Neural crest cell (in vitro differentiated cells): ENCODE measurements around the gene KLK3. TPM values are rescaled to one million over a fixed set of nuclear protein-coding genes. Genes with fewer than 3 reads are reported as not detected.

Experiments
- DNase-seq: peaks from one replicate; pipeline ENCODE4 v3.0.0; 2021; ENCODE audit warnings: low read depth, mixed read lengths, low spot score
- H3K27ac Mint-ChIP-seq: one replicate; pipeline ENCODE4 v1.8.0; 2021; ENCODE audit warnings: mild to moderate bottlenecking, mixed read lengths; ENCODE audit not compliant: unreplicated experiment
- H3K27me3 Mint-ChIP-seq: 2 replicates; pipeline ENCODE4 v1.8.0; 2021; ENCODE audit warnings: low read depth, mild to moderate bottlenecking, mixed read lengths
- H3K36me3 Mint-ChIP-seq: 2 replicates; pipeline ENCODE4 v1.8.0; 2021; ENCODE audit warnings: low read depth, mild to moderate bottlenecking, mixed read lengths
- H3K4me1 Mint-ChIP-seq: 2 replicates; pipeline ENCODE4 v1.8.0; 2021; ENCODE audit warnings: mixed read lengths
- H3K4me3 Mint-ChIP-seq: one replicate; pipeline ENCODE4 v1.8.0; 2021; ENCODE audit warnings: mild to moderate bottlenecking, mixed read lengths
- H3K9me3 Mint-ChIP-seq: 2 replicates; pipeline ENCODE4 v1.8.0; 2021; ENCODE audit warnings: mixed read lengths
- CTCF ChIP-seq: fragments of 200-600 bp; sonication (generic); conservative IDR thresholded peaks from 2 replicates; pipeline ENCODE4 v1.5.0; 2021; ENCODE audit warnings: antibody characterized with exemption, mild to moderate bottlenecking
- total RNA-seq: library from RNA; stranded (reverse); gene quantifications from 2 replicates; pipeline ENCODE4 v1.2.1, GENCODE V29; 2021

The KLK3 gene
- total RNA-seq, 1 donor from 2014 or later, result not detected

DNA sequence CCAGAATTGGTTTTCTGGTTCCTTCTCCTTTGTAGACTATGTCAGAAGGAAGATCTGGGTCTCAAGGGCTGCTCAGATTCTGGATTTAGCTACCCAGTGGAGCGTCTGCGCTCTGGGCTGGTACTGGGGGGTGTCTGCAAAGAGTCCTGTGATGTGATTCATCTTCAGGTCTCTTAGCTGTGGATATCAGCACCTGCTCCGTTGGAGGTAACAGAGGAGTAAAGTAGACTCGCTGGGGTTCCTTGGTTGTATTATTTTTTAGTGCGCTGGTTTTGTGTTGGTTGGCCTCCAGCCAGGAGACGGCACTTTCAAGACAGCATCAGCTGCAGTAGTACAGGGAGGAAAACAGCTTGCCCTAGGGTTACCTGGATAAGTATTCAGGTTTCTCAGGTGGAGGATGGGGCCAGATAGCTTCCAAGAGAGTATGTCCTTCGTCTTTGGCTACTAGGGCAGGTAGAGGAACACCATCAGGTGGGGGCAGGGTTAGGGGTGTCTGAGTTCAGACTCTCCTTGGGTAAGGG, 11.0 kb upstream of the KLK3 start:
- H3K4me3 Mint-ChIP-seq, result no peak overlapping the region
- H3K27ac Mint-ChIP-seq, result peak overlapping the region; percentile 46
- H3K4me1 Mint-ChIP-seq, result no peaks in the 10 kb centered on the region
- TF ChIP-seq CTCF, result no peak
- DNase-seq, result no peak
- H3K27me3 Mint-ChIP-seq, result peaks cover 84% of the 10 kb centered on the region
- H3K9me3 Mint-ChIP-seq, result no peaks in the 10 kb centered on the region
- no peaks in the 10 kb centered on the region for H3K36me3 Mint-ChIP-seq

DNA sequence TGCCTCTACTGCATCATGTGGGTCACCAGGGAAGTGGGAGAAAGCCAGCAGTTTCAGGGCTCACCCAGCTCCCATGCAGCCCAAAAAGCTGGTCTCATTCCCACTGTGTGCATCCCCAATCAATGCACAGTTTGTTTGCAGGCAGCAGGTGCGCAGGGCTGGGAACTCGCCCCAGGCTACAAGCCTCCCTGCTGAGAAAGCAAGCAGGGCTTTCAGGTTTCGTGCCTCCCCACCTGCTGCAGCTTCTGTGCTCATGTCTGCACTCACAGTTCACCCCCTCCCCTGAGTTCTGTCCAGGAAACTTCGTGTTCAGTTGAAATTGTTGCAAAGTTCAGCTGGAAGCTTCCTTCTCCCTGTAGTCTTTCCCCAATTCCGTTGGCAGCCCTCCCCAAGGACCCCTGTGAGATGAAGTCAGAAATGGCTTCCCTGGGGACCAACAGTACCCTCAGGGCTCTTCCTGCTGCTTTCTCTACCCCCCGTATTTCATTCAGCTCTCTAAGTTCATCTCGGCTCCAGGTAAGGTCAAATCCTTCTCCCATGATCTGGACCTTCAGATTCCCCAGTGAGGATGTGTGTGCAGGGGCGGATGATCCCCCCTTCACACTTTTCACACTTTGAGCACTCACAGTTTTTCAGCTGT, 10.3 kb upstream of the KLK3 start:
- no peak for DNase-seq
- H3K4me1 Mint-ChIP-seq, result no peaks in the 10 kb centered on the region
- H3K36me3 Mint-ChIP-seq, result no peaks in the 10 kb centered on the region
- no peak overlapping the region for H3K4me3 Mint-ChIP-seq
- H3K27ac Mint-ChIP-seq, result no peak overlapping the region
- no peak for TF ChIP-seq CTCF
- H3K27me3 Mint-ChIP-seq, result peaks cover 85% of the 10 kb centered on the region
- no peaks in the 10 kb centered on the region for H3K9me3 Mint-ChIP-seq

- Mint-ChIP-seq H3K4me3 (no peak overlapping the region), H3K27ac (no peak overlapping the region), H3K4me1 (no peaks in the 10 kb centered on the region), H3K36me3 (no peaks in the 10 kb centered on the region), H3K27me3 (peaks cover 72% of the 10 kb centered on the region), H3K9me3 (no peaks in the 10 kb centered on the region)
- no peak for TF ChIP-seq CTCF
- no peak for DNase-seq
Observed at GRCh38 chr19:50850738-50851137, 4.0 kb upstream of the KLK3 start.

DNA sequence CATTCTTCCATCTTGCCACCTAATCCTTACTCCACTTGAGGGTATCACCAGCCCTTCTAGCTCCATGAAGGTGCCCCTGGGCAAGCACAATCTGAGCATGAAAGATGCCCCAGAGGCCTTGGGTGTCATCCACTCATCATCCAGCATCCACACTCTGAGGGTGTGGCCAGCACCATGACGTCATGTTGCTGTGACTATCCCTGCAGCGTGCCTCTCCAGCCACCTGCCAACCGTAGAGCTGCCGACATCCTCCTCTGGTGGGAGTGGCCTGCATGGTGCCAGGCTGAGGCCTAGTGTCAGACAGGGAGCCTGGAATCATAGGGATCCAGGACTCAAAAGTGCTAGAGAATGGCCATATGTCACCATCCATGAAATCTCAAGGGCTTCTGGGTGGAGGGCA, 3.1 kb upstream of the KLK3 start:
- H3K36me3 Mint-ChIP-seq, result no peaks in the 10 kb centered on the region
- H3K27ac Mint-ChIP-seq, result no peak overlapping the region
- DNase-seq, result no peak
- no peaks in the 10 kb centered on the region for H3K9me3 Mint-ChIP-seq
- H3K4me1 Mint-ChIP-seq, result no peaks in the 10 kb centered on the region
- no peak overlapping the region for H3K4me3 Mint-ChIP-seq
- peaks cover 74% of the 10 kb centered on the region for H3K27me3 Mint-ChIP-seq
- TF ChIP-seq CTCF, result no peak

- Mint-ChIP-seq H3K27me3 (peaks cover 80% of the 10 kb centered on the region), H3K27ac (no peak overlapping the region), H3K4me1 (no peaks in the 10 kb centered on the region), H3K4me3 (no peak overlapping the region), H3K36me3 (no peaks in the 10 kb centered on the region), H3K9me3 (no peaks in the 10 kb centered on the region)
- no peak for TF ChIP-seq CTCF
- DNase-seq, result no peak
Observed at GRCh38 chr19:50857366-50857765, 2.7 kb downstream of the KLK3 start.
